AG20443 (cell line): ENCODE measurements around the gene CTBP1.

Source experiments
- DNase-seq: peaks from one replicate; pipeline ENCODE4 v3.0.0; 2012; ENCODE audit warnings: low spot score, mixed read lengths

The CTBP1 gene

DNA sequence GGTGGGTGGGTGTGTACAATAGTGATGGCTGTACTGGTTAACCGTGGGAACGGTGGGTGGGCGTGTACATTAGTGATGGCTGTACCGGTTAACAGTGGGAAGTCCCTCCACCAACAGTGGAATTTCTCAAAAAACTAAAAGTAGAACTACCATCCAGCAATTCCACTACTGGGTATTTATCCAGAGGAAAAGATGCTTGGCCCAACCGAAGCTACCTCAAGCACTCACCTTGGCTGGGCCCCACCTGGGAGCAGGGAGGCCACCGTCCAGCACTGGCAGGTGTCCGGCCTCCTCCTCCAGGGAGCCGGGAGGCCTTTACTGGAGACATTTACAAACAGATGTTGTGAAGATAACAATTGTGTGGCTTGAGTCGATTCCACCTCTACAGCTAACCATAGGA is 34.8 kb upstream of the CTBP1 start:
- DNase-seq, result no peak

DNA sequence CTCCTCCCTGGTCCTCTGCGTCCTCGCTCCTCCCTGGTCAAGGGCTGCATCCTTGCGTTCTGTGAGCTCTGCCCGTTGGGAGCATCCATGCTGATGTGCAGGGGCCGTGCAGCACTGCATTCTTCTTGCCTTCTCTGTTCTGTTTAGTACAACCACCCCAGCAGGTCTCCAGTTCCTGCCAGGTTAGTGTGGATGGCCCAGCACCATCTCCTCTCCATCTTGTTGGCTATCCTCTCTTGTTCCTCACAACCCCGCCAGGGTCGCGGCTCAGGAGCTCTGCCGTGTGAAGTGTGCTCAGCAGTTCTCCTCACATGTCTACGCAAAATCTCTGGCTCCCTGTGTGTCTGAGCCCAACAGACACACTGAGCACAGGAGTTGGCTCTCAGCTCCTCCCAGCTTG is 30.3 kb upstream of the CTBP1 start:
- DNase-seq, result no peak

DNA sequence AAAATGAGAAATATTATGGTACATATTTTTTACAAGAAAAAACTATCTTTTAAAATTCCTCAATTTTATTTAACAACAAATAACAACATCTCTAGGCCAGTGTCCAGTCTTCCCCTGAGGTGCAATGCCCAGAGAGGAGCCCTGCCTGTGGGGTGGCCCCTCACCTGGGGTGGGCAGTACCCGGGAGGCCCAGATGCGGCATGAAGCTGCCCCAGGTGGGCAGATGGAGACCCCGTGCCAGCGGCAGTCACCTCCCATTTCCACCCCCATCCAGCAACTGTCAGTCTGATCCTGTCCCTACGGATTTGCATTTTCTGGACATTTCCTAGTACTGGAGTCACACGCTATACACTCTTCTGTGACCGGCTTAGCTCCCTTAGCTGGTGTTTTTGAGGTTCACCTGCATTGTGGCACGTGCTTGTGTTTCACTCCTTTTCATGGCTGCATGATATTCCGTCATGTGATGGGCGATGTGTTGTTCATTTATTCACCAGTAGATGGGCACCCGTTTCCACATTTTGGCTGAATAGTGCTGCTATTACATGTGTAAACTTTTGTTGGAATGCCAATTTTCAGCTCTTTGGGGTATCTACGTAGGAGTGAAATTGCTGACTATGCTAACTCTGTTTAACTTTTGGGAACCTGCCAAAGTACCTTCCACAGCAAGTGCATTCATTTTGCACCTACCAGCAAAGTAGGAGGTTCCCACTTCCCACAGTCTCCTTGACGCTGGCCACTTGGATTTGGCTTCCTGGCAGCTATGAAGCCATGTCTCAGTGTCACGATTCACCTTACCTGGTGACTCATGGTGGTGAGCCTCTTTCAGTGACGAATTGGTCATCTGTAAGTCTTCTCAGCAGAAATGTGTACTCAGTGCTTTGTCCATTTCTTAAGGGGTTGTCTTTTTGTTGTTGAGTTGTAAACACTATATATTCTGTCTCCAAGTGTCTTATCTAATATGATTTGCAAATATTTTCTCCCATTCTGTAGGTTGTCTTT is 29.0 kb upstream of the CTBP1 start:
- no peak for DNase-seq

DNA sequence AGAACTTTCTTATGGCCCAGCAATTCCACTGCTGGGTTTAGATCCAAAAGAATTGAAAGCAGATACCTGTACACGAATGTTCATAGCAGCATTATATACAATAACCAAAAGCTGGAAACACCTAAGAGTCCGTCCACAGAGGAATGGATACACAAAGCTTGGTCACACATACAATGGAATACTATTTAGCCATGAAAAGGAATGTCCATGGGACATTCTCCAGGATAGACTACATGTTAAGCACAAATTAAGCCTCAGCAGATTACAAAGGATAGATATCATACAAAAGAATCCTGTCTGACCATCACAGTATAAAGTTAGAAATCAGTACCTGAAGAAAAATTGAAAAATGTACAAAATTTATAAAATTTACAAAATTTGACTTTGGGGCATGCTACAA is 28.1 kb upstream of the CTBP1 start:
- DNase-seq, result no peak

DNA sequence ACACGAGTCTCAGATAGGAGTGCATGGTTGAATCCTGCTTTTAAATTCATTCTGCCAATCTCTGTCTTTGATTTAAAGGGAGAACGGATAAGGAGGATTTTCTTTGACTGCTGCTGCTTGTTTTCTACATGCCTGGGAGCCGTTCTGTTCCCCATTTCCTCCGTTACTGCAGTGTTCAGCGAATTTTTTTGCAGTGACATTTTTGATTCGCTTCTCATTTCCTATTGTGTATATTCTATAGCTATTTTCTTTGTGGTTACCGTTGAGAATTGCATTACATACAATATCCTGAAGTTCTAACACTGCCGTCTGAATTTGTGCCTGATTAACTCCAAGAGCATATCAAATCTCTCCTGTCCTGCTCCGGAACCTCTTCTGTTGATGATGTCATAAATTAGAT is 25.9 kb upstream of the CTBP1 start:
- DNase-seq, result no peak

DNA sequence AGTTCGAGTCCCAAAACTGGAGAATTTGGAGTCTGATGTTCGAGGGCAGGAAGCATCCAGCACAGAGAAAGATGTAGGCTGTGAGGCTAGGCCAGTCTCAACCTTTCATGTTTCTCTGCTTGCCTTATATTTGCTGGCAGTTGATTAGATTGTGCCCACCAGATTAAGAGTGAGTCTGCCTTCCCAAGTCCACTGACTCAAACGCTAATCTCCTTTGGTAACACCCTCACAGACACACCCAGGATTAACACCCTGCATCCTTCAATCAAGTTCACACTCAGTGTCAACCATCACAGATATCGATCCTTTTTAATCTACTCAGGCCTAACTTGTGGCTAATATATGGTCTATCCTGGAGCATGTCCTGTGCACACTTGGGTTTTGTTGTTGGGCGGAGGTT is 22.8 kb upstream of the CTBP1 start:
- no peak for DNase-seq

DNA sequence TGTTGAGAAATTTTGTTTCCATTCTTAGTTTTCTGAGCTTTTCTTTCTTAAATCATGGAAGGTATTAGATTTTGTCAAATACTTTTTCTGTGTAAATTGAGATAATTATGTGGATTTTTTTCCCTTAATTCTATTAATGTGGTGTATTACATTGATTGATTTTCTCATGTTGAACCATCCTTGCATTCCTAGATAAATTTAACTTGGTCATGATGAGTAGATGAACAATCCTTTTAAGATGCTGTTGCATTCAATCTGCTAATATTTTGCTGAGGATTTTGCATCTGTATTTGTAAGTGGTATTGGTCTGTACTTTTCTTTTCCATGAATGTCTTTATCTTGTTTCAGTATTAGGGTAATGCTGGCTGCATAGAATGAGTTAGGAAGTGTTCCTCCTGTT is 20.3 kb upstream of the CTBP1 start:
- DNase-seq, result no peak

DNA sequence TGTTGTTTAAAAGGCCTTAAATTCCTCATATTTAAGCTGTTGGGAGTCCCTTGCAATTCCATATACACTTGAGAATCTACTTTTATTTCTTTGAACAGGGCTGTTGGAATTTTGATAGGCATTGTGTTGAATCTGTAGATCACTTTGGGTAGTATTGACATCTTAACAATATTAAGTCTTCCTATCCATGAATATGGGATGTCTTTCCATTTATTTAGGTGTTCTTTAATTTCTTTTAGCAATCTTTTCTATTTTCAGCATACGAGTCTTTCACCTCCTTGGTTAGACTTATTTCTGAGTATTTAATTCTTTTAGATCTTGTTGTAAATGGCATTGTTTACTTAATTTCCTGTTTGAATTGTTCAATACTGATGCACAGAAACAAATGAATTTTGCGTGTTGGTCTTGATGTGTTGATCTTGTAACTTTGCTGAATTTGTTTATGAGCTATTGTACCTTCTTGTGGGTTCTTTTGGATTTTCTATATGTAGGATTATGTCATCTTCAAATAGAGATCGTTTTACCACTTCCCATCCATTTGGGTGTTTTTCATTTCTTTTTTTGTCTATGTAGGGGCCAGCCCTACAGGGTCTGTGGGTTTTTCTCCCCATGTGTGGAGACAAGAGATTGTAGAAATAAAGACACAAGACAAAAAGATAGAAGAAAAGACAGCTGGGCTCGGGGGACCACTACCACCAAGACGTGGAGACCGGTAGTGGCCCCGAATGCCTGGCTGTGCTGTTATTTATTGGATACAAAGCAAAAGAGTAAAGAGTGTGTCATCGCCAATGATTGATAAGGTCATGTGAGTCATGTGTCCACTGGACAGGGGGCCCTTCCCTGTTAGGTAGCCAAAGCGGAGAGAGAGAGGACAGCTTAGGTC is 18.2 kb upstream of the CTBP1 start:
- no peak for DNase-seq

DNA sequence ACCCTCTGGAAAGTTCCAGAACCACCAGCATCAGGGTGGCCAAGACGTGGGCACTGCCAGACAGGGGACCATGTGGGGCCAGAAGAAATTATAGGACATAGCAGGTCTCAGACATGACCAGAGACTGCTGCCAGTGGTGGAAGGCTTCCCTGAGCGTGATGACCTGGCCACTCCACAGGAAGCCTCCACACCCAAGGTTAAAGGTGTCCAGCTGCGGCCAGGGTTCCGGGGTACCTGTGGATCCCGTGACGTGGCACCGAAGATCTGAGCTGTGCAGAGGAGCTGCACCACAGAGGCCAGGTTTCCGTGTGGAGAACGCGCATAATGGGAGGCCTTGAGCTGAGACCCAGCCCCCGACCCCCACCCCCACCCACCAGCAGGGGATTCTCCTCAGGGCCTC is 16.4 kb upstream of the CTBP1 start:
- no peak for DNase-seq

DNA sequence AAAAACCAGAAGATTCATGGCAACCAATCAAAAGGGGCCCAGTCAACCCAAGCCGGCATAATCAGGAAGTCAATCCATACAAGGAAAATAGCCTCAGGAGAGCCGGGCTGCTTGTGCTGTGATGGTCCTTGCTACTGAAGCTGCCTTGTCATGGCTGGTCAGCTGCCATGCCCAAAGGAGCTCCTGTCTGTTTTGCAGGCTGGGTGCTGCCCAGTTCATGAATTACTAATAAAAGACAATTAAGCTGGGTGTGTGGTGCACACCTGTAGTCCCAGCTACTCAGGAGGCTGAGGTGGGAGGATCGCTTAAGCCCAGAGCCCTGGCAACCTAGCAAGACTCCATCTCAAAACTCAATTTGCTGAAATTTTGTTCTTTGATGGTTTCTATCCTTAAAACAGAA is 16.0 kb upstream of the CTBP1 start:
- DNase-seq, result no peak

DNA sequence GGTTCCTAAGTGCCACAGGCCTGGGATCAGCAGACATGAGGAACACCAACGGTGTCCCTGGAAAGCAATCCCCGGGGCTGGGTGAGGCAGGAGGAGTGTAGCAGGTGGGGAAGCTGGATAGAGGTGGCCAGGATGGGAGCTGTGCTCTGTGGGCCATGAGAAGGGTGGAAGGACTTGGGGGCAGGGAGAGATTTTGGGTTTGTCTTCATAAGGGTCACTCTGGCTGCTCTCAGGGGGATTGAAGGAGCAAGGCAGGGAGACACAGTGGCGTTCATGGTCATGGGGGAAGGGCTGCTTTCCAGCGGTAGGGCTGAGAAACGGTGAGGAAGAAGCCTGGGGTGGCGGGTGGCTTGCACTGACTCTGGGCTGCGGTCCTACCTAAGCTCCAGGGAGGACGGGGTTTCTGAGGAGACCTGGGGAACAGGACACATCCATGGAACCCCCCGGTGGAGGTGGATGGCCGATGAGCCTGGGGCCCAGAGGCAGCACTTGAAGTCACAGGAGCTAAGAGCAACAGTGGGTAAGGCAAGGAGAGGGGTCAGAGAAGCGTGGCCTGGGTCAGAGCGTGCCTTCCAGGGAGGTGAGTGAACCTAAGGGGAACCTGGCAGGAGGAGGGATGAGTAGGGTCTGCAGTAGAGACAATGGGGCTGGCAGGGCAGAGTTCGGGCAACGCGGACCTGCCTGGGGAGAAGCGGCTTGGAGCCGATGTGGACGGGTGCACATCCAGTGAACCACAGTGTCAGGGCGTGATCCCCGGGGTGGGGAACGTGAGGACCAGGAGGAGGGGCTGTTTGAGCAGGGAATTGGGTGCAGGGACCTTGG is 12.4 kb upstream of the CTBP1 start:
- no peak for DNase-seq

DNA sequence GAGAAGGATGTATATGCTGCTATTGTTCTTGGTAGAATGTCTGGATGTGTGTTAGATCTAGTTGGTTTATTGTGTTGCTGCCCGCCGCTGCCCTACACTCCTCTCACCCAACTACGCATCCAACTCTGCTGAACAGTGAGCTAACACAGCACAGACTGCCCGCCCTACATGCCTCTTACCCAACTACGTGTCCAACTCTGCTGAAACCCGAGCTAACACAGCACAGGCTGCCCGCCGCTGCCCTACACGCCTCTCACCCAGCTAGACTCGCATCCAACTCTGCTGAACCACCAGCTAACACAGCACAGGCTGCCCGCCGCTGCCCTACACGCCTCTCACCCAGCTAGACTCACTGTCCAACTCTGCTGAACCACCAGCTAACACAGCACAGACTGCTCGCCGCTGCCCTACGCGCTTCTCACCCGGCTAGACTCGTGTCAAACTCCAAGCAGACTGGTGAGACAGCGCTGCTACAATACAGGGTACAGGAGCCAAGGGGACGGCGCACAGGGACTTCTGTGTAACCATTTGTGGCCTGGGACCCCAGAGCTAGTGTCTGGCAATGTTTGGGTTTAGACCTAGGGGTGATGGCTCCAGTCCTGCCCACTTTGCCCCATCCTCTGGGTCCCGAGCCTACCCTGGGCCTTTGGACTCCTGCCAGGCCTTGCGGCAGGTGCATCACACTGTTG is 11.6 kb upstream of the CTBP1 start:
- DNase-seq, result no peak

DNA sequence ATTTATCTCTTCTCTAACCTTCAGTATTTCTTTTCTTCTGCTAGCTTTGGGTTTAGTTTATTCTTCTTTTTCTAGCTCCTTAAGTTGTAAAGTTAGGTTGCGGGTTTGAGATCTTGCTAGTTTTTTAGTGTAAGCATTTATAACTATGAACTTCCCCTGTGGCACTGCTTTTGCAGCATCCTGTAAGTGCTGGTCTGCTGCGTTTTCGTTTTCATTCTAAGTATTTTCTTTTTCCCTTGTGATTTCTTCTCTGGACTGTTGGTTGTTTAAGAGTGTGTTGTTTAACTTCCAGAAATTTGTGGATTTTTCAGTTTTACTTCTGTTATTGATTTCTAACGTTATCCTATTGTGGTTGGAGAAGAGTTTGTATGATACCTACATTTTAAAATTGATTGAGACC is 11.0 kb upstream of the CTBP1 start:
- no peak for DNase-seq

DNA sequence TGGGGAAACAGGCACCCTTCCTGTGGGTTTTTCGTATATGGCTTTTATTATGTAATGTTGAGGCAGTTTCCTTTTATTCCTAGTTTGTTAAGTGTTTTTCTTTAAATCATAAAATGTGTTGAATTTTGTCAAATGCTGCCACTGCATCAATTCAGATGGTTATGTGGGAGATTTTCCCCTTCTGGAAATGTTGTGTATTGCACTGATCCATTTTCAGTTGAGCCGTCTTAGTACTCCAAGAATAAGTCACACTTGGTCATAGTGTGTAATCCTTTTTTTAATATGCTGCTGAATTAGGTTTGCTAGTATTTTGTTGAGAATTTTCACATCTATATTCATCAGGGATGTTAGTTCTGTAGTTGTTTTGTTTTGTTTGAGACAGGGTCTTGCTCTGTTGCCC is 9.5 kb upstream of the CTBP1 start:
- no peak for DNase-seq

DNA sequence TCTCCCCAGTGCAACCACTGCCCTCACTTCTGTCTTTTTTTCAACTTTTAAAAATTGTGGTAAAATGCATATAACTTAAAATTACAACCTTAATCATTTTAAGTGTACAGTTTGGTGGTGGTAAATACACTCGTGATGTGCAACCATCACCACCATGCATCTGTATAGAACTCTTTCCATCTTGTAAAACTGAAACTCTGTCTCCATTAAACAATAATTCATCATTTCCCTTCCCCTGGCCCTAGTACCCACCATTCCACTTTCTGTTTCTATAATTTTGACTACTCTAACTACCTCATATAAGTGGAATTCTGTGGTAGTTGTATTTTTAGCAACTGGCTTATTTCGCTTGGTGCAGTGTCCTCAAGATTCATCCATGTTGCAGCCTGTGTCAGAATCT is 6.8 kb upstream of the CTBP1 start:
- DNase-seq, result no peak

DNA sequence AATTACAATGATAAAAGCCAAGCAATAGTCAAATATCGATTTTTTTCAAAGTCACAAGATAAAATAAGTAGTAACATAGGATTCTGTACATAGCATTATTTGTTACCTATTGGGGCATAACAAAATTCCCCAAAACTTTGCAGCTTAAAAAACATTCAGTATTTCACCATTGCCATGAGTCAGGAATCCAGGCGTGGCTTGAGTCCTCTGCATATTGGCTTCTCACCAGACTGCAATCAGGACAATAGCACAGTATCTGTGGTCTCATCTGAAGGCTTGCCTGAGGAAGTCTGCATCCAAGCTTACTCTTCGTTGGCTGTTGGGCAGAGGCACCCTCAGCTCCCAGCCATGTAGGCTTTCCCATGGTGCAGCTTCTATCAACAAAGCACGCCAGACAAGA is 6.2 kb upstream of the CTBP1 start:
- DNase-seq, result no peak

DNA sequence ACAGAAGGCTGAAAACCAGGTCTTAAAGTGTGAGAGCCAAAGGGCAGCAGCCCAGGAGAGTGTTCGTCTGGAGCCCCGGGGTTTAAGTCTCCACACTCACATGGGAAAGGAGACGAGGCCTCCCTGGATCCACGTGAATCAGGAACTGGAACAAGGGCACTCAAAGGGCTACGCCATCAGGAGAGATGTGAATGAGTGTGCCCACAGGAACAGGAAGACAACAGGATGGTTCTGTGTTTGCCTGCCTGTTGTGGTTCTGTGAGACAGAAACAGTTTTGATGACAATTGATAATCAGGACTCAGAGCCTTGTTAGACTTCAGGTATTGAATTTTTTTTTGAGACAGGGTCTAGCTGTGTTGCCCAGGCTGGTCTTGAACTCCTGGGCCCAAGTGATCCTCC is 4.9 kb upstream of the CTBP1 start:
- DNase-seq, result no peak

DNA sequence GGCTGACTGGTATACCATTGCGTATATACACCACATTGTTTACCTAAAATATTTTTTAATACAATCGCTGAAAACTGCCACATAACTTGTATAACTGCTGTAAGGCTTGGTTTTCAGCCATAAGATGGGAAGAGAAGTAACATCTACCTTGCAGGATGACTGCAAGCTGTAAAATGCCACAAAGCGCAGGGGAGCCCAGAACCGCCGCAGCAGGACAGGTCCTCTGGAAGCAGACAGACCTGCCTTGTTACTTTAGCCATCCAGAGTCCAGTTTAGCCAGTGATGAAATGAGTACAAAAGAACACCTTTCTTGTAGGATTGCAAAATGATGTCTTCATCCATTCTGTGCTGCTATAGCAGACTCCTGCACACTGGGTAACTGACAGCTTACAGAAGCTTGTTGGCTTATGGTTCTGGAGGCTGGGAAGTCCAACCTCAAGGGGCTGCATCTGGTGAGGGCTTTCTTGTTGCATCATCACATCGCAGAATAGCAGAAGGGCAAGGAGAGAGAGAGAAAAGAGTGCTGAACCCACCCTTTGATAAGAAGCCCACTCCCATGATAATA is 4.1 kb upstream of the CTBP1 start:
- no peak for DNase-seq

DNA sequence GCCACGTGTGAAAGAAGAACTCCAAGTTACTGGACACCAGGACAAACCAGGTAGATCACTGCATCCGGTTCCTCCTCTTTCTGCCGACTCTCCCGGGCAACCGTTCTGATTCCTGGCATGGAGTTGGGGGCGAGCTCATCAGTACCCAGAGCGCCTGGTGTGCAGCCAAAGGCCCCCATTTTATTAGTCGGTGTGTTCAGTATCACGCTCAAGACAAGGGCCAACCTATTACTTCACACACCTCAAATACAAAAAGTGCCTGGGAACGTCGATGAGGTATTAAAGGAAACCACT is 2.8 kb upstream of the CTBP1 start:
- DNase-seq, result no peak

DNA sequence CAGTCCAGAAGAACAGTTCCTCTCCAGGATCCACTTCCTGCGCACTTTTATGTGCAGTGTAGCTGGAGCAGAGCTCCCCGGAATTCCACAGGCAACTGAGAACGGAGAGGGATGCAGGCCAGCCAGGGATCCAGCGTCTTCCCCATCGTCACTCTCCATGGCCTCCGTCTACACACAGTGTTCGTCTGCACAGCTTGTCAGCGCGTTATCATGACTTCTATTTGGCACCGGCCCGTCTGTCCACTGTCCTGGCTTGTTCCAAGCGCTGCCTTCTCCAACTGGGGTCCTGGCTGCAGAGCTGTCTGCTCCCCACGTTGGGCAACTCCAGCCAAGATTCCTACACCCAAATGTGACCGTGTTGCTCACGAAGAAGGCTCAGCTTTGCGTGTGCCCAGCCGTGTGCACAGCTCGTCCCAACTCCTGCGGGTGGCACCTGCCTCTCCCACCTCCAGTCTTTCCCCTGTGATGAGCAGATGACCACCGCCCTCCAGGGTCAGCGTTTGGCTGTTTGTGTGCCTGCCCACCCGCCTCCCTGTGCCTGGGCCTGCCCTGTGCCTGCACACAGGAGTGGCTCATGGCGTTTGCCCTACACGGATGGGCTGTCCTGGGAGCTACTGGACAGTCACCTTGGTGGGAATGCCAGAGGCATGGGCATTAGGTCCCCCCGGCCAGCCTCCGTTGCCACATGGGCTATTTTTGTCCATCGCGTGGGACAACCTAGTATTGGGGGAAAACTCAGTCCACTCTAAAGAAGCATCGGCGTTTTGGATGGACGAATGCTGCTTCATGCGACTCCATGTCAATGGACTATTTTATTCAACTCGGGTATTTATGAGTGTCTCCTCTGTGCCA is 2.2 kb upstream of the CTBP1 start:
- DNase-seq, result no peak

DNA sequence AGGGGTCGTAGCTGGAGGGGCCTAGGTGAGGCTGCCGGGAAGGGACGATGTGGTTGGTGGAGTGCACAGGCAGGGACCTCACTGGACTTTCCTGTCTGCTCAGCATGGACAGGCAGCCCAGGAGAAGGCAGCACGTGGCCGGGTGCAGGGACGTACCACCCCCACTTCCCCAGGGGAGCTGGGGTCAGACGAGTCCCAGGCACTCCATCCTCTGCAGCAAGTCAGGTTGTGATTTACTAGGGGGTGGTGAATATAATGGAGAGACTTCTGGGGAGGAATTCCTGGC is 1.5 kb upstream of the CTBP1 start:
- no peak for DNase-seq
